Measurements from ENCODE around the gene SLC5A4. TPM values are rescaled to one million over a fixed set of nuclear protein-coding genes. Genes with fewer than 3 reads are reported as not detected.
"Not testable (repeated sequence)": the region's sequence is repeated elsewhere in the genome, so short reads cannot be mapped to it uniquely, and the experiment has no call there.

SLC5A4 gene
- total RNA-seq, 1 experiment from 2014 or later = 0.10 TPM

DNA sequence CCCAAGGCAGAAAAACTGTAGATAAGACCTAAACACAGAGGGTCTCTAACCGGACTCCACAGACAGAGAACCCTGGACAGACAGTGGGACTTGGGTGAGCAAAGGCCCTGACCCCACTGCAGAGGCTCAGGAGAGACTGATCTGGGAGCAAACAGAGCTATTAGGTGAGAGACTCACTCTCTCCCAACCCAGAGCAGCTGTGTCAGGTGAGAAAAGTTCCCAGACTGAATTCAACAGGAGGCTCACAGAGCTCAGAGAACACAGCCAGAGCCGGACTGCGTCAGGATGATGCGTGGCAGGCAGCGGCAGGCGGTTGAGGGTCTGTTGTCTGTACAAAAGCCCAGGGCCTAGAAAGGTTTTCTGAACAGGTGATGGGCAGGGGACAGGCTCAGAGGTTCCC lies 55.8 kb downstream of the SLC5A4 start:
- Histone ChIP-seq H3K27me3 (no peaks in the 10 kb centered on the region), H3K9me3 (replicated peaks) (no peaks in the 10 kb centered on the region), H3K27ac (no peak overlapping the region), H3K36me3 (no peaks in the 10 kb centered on the region), H3K4me1 (no peaks in the 10 kb centered on the region), H3K4me3 (no peak overlapping the region)
- DNase-seq = no peak

GRCh38 chr22:32197553-32198226 lies 57.5 kb downstream of the SLC5A4 start:
- not testable (repeated sequence) for H3K4me3 ChIP-seq; H3K27ac ChIP-seq; H3K27me3 ChIP-seq; H3K36me3 ChIP-seq; H3K9me3 ChIP-seq (replicated peaks); DNase-seq; H3K4me1 ChIP-seq

DNA sequence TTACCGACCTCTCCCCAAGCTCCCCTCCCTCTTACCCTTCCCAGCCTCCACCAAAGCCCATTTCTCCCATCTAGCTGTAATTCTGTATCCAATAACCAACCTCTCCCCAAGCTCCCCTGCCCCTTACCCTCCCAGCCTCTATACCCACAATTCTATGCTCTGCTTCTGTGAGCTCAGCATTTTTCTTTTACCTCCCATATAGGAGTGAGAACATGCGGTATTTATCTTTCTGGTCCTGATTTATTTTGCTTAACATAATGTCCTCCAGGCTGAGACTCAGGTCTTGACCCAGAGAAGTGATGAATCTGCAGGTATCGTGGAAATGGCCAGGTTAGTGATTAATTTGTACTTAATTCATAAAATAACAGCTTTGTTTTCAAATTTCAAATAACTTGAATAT lies 59.2 kb downstream of the SLC5A4 start:
- not testable (repeated sequence) for H3K4me1 ChIP-seq; H3K4me3 ChIP-seq; DNase-seq; H3K27me3 ChIP-seq; H3K36me3 ChIP-seq; H3K9me3 ChIP-seq (replicated peaks); H3K27ac ChIP-seq

- H3K9me3 ChIP-seq (replicated peaks); H3K27me3 ChIP-seq; H3K27ac ChIP-seq; DNase-seq; H3K4me1 ChIP-seq; H3K4me3 ChIP-seq; H3K36me3 ChIP-seq: not testable (repeated sequence)
These were observed 61.8 kb downstream of the SLC5A4 start for GRCh38 chr22:32193346-32193745.

GRCh38 chr22:32191021-32191420 lies 64.1 kb downstream of the SLC5A4 start:
- H3K27me3 ChIP-seq; DNase-seq; H3K4me1 ChIP-seq; H3K9me3 ChIP-seq (replicated peaks); H3K27ac ChIP-seq; H3K36me3 ChIP-seq; H3K4me3 ChIP-seq: not testable (repeated sequence)

GRCh38 chr22:32185821-32186220 lies 69.3 kb downstream of the SLC5A4 start:
- no peak overlapping the region for H3K27ac ChIP-seq
- H3K9me3 ChIP-seq (replicated peaks) = no peaks in the 10 kb centered on the region
- no peaks in the 10 kb centered on the region for H3K4me1 ChIP-seq
- no peaks in the 10 kb centered on the region for H3K27me3 ChIP-seq
- no peaks in the 10 kb centered on the region for H3K36me3 ChIP-seq
- no peak for DNase-seq
- H3K4me3 ChIP-seq = no peak overlapping the region

GRCh38 chr22:32183625-32184024 lies 71.5 kb downstream of the SLC5A4 start:
- Histone ChIP-seq H3K27ac (no peak overlapping the region), H3K4me3 (no peak overlapping the region), H3K27me3 (no peaks in the 10 kb centered on the region)

GRCh38 chr22:32181043-32181442 lies 74.1 kb downstream of the SLC5A4 start:
- no peaks in the 10 kb centered on the region for H3K36me3 ChIP-seq
- H3K4me1 ChIP-seq = no peaks in the 10 kb centered on the region

More at GRCh38 chr22:32183625-32184024, 71.5 kb downstream of the SLC5A4 start:
- Histone ChIP-seq H3K4me1 (no peaks in the 10 kb centered on the region), H3K9me3 (replicated peaks) (no peaks in the 10 kb centered on the region), H3K36me3 (no peaks in the 10 kb centered on the region)
- DNase-seq = no peak

GRCh38 chr22:32177221-32177765 lies 77.9 kb downstream of the SLC5A4 start:
- H3K4me1 ChIP-seq = no peaks in the 10 kb centered on the region
- H3K27me3 ChIP-seq = no peaks in the 10 kb centered on the region
- no peak for DNase-seq
- H3K27ac ChIP-seq = no peak overlapping the region
- no peaks in the 10 kb centered on the region for H3K36me3 ChIP-seq
- no peaks in the 10 kb centered on the region for H3K9me3 ChIP-seq (replicated peaks)
- H3K4me3 ChIP-seq = no peak overlapping the region

More at GRCh38 chr22:32181043-32181442, 74.1 kb downstream of the SLC5A4 start:
- H3K4me3 ChIP-seq = no peak overlapping the region
- H3K9me3 ChIP-seq (replicated peaks) = no peaks in the 10 kb centered on the region
- no peaks in the 10 kb centered on the region for H3K27me3 ChIP-seq
- H3K27ac ChIP-seq = no peak overlapping the region
- DNase-seq = no peak

- Histone ChIP-seq H3K36me3 (no peaks in the 10 kb centered on the region), H3K27ac (no peak overlapping the region), H3K4me1 (no peaks in the 10 kb centered on the region), H3K9me3 (replicated peaks) (no peaks in the 10 kb centered on the region), H3K27me3 (no peaks in the 10 kb centered on the region), H3K4me3 (no peak overlapping the region)
- DNase-seq = no peak
These were observed 79.2 kb downstream of the SLC5A4 start for GRCh38 chr22:32175683-32176644.

DNA sequence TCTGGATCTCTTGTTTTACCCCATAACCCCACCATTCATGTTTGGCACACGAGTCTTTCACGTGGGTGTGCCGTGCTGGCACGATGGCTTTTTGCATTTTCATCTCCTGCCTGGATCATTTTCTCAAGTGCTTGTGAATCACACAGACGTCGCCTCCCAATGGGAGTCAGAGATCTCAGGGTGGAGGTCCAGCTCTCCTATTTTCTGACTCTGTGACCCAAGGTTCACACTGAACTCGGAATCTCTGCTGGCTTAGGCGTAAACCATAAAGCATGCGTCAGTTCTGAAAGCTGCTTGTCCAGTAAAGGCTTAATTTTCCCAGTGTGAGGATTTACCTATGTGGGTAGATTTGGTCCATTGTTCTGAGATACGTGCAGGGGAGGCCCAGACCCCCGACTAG lies 80.0 kb downstream of the SLC5A4 start:
- no peak overlapping the region for H3K27ac ChIP-seq
- H3K27me3 ChIP-seq = no peaks in the 10 kb centered on the region
- H3K4me3 ChIP-seq = no peak overlapping the region
- H3K4me1 ChIP-seq = no peaks in the 10 kb centered on the region
- H3K36me3 ChIP-seq = no peaks in the 10 kb centered on the region
- H3K9me3 ChIP-seq (replicated peaks) = no peaks in the 10 kb centered on the region
- DNase-seq = no peak

Other genes starting within 250 kb of the SLC5A4 start
- not detected in 2 replicates for gene SLC5A1, start 212.1 kb downstream of the SLC5A4 start, total RNA-seq (2014; rRNA removed; shearing (Covaris generic))
- not detected in 2 replicates for gene C22orf42, start 96.0 kb downstream of the SLC5A4 start, total RNA-seq (2014; rRNA removed; shearing (Covaris generic))
- not detected in 2 replicates for gene RFPL2, start 50.3 kb downstream of the SLC5A4 start, total RNA-seq (2014; rRNA removed; shearing (Covaris generic))
- gene RFPL3, start 102.5 kb upstream of the SLC5A4 start, total RNA-seq (2014; rRNA removed; shearing (Covaris generic)) = not detected in 2 replicates
- gene RTCB, start 156.9 kb upstream of the SLC5A4 start, total RNA-seq (2014; rRNA removed; shearing (Covaris generic)) = 91.8 and 93.9 TPM in 2 replicates
- not detected in 2 replicates for gene BPIFC, start 209.1 kb upstream of the SLC5A4 start, total RNA-seq (2014; rRNA removed; shearing (Covaris generic))
- gene FBXO7, start 219.5 kb upstream of the SLC5A4 start, total RNA-seq (2014; rRNA removed; shearing (Covaris generic)) = 78.4 and 82.4 TPM in 2 replicates